ENCODE data around the gene F7. TPM values are rescaled to one million over a fixed set of nuclear protein-coding genes. Genes with fewer than 3 reads are reported as not detected.

The F7 gene
- total RNA-seq, 1 experiment from 2014 or later, result not detected

- POLR2A ChIA-PET (ENCODE audit: unreplicated experiment), result no interaction called here
- H3K9ac ChIP-seq (ENCODE audit: low read length), result no peak overlapping the region
- no peak overlapping the region for H3K27ac ChIP-seq (ENCODE audit: low read length)
- H4K20me1 ChIP-seq (ENCODE audit: low read length), result no peaks in the 10 kb centered on the region
- H3K9me2 ChIP-seq (replicated peaks; ENCODE audit: low read length), result no peaks in the 10 kb centered on the region
- no peak for ATAC-seq
- no peak overlapping the region for H2AFZ ChIP-seq (ENCODE audit: low read length)
- no peak overlapping the region for H3K4me3 ChIP-seq (ENCODE audit: low read length)
- no TSS peak for BruUV-seq (replicated peaks)
- no peaks in the 10 kb centered on the region for H3K9me3 ChIP-seq (ENCODE audit: low read length)
- no peaks in the 10 kb centered on the region for H3K36me3 ChIP-seq (ENCODE audit: low read depth, low read length)
- peaks cover 16% of the 10 kb centered on the region for H3K4me1 ChIP-seq (ENCODE audit: insufficient read depth, low read length)
- no peak overlapping the region for H3K4me2 ChIP-seq (ENCODE audit: low read length)
- H3F3A ChIP-seq (ENCODE audit: low read length, unreplicated experiment), result no peaks in the 10 kb centered on the region
- no peaks in the 10 kb centered on the region for H3K27me3 ChIP-seq (ENCODE audit: low read length)
- intact Hi-C loops (cut with micrococcal nuclease), result no loop called here
- H3K79me2 ChIP-seq (ENCODE audit: low read length), result no peaks in the 10 kb centered on the region
- no peak for DNase-seq
- CTCF ChIA-PET, result no interaction called here
- no peak for TF ChIP-seq EZH2 (IDR thresholded peaks at IDR 0.05; ENCODE audit: low read length, unreplicated experiment)
Observed at GRCh38 chr13:113155201-113155600, 49.6 kb downstream of the F7 start.

DNA sequence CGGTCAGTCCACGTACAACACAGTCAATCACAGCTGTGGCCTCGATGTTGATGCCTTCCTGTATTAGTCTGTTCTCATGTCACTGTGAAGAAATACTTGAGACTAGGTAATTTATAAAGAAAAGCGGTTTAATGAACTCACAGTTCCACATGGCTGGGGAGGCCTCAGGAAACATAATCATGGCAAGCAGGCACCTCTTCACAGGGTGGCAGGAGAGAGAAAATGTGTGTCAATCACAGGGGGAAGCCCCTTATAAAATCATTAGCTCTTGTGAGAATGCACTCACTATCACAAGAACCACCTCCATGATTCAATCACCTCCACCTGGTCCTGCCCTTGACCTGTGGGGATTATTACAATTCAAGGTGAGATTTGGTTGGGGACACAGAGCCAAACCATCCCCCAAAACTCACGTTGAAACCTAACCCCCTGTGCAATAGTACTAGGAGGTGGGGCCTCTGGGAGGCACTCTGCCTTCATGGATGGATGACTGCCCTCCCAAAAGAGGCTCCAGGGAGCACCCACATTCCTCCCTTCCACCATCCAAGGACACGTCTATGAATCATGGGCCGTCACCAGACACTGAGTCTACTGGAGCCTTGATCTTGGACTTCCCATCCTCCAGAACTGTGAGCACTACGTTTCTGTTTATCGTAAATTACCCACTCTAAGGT is 50.5 kb downstream of the F7 start:
- no peak overlapping the region for H3K4me2 ChIP-seq (ENCODE audit: low read length)
- intact Hi-C loops (cut with micrococcal nuclease), result no loop called here
- no peak overlapping the region for H3K9ac ChIP-seq (ENCODE audit: low read length)
- CTCF ChIA-PET, result no interaction called here
- POLR2A ChIA-PET (ENCODE audit: unreplicated experiment), result no interaction called here
- no peaks in the 10 kb centered on the region for H3K36me3 ChIP-seq (ENCODE audit: low read depth, low read length)
- H3K27me3 ChIP-seq (ENCODE audit: low read length), result no peaks in the 10 kb centered on the region
- H2AFZ ChIP-seq (ENCODE audit: low read length), result no peak overlapping the region
- no peaks in the 10 kb centered on the region for H4K20me1 ChIP-seq (ENCODE audit: low read length)
- no peak for TF ChIP-seq EZH2phosphoT487 (IDR thresholded peaks at IDR 0.05; ENCODE audit: borderline replicate concordance, low read length)
- no peak for TF ChIP-seq CTCF (conservative IDR thresholded peaks at IDR 0.05; ENCODE audit: low read depth, low read length)
- TF ChIP-seq EZH2 (IDR thresholded peaks at IDR 0.05; ENCODE audit: low read length, unreplicated experiment), result no peak
- no TSS peak for BruUV-seq (replicated peaks)
- DNase-seq (no peak), ATAC-seq (no peak)
- H3F3A ChIP-seq (ENCODE audit: low read length, unreplicated experiment), result no peaks in the 10 kb centered on the region
- no peaks in the 10 kb centered on the region for H3K9me2 ChIP-seq (replicated peaks; ENCODE audit: low read length)
- H3K4me3 ChIP-seq (ENCODE audit: low read length), result no peak overlapping the region
- H3K4me1 ChIP-seq (ENCODE audit: insufficient read depth, low read length), result peaks cover 16% of the 10 kb centered on the region
- no peaks in the 10 kb centered on the region for H3K79me2 ChIP-seq (ENCODE audit: low read length)
- no peak overlapping the region for H3K27ac ChIP-seq (ENCODE audit: low read length)
- H3K9me3 ChIP-seq (ENCODE audit: low read length), result no peaks in the 10 kb centered on the region

- intact Hi-C loops (cut with micrococcal nuclease), result no loop called here
- no peak for DNase-seq
- H2AFZ ChIP-seq (ENCODE audit: low read length), result no peak overlapping the region
- no peaks in the 10 kb centered on the region for H3K79me2 ChIP-seq (ENCODE audit: low read length)
- ChIA-PET CTCF (no interaction called here), POLR2A (ENCODE audit: unreplicated experiment) (no interaction called here)
- no peaks in the 10 kb centered on the region for H4K20me1 ChIP-seq (ENCODE audit: low read length)
- no peaks in the 10 kb centered on the region for H3K9me3 ChIP-seq (ENCODE audit: low read length)
- H3K9ac ChIP-seq (ENCODE audit: low read length), result no peak overlapping the region
- no TSS peak for BruUV-seq (replicated peaks)
- no peaks in the 10 kb centered on the region for H3K9me2 ChIP-seq (replicated peaks; ENCODE audit: low read length)
- no peak overlapping the region for H3K4me3 ChIP-seq (ENCODE audit: low read length)
- H3K36me3 ChIP-seq (ENCODE audit: low read depth, low read length), result no peaks in the 10 kb centered on the region
- H3K4me1 ChIP-seq (ENCODE audit: insufficient read depth, low read length), result peaks cover 16% of the 10 kb centered on the region
- H3K27me3 ChIP-seq (ENCODE audit: low read length), result no peaks in the 10 kb centered on the region
- H3K4me2 ChIP-seq (ENCODE audit: low read length), result no peak overlapping the region
- TF ChIP-seq CTCF (conservative IDR thresholded peaks at IDR 0.05; ENCODE audit: low read depth, low read length) (no peak), EZH2 (IDR thresholded peaks at IDR 0.05; ENCODE audit: low read length, unreplicated experiment) (no peak), EZH2phosphoT487 (IDR thresholded peaks at IDR 0.05; ENCODE audit: borderline replicate concordance, low read length) (no peak)
- no peaks in the 10 kb centered on the region for H3F3A ChIP-seq (ENCODE audit: low read length, unreplicated experiment)
- H3K27ac ChIP-seq (ENCODE audit: low read length), result no peak overlapping the region
- no peak for ATAC-seq
Observed at GRCh38 chr13:113157206-113157928, 51.8 kb downstream of the F7 start.

Data from PC-3 (cell line).